ENCODE measurements around the gene RPL22L1.

Gene RPL22L1

GRCh38 chr3:170910542-170910941 lies 40.5 kb upstream of the RPL22L1 start:
- Histone ChIP-seq H3K4me3 (ENCODE audit: low read depth, low read length) (no peak overlapping the region), H3K27me3 (replicated peaks) (no peaks in the 10 kb centered on the region), H3K27ac (no peak overlapping the region), H3K36me3 (replicated peaks) (no peaks in the 10 kb centered on the region)
- TF ChIP-seq CTCF (IDR thresholded peaks at IDR 0.05; ENCODE audit: low read depth, low read length, missing control alignments): no peak
- in situ Hi-C loops (cut with HindIII; ENCODE audit: low pct_ligation_motif_present, low sequenced_read_pairs): no loop called here
- DNase-seq: no peak

- H3K27me3 ChIP-seq (replicated peaks): no peaks in the 10 kb centered on the region
- peak overlapping the region; percentile 33 for H3K27ac ChIP-seq
- DNase-seq: peak; percentile 78
- TF ChIP-seq CTCF (IDR thresholded peaks at IDR 0.05; ENCODE audit: low read depth, low read length, missing control alignments): no peak
- in situ Hi-C loops (cut with HindIII; ENCODE audit: low pct_ligation_motif_present, low sequenced_read_pairs): no loop called here
- H3K36me3 ChIP-seq (replicated peaks): no peaks in the 10 kb centered on the region
- no peak overlapping the region for H3K4me3 ChIP-seq (ENCODE audit: low read depth, low read length)
Observed at GRCh38 chr3:170909129-170909903, 39.3 kb upstream of the RPL22L1 start.

GRCh38 chr3:170908235-170909116 lies 38.5 kb upstream of the RPL22L1 start, which contains the start of gene EIF5A2:
Gene EIF5A2, minus strand, starts transcription at chr3:170908637. Its CDS starts 831 bp downstream, at chr3:170907806.
- H3K27ac ChIP-seq: peak within 1 kb of the TSS; percentile 33
- H3K27me3 ChIP-seq (replicated peaks): no peaks in the 10 kb centered on the region
- H3K36me3 ChIP-seq (replicated peaks): no peaks in the 10 kb centered on the region
- peak; percentile 95 for DNase-seq
- no peak for TF ChIP-seq CTCF (IDR thresholded peaks at IDR 0.05; ENCODE audit: low read depth, low read length, missing control alignments)
- in situ Hi-C loops (cut with HindIII; ENCODE audit: low pct_ligation_motif_present, low sequenced_read_pairs): no loop called here
- H3K4me3 ChIP-seq (ENCODE audit: low read depth, low read length): peak within 1 kb of the TSS; percentile 79

GRCh38 chr3:170907637-170908234 lies 37.7 kb upstream of the RPL22L1 start:
- Histone ChIP-seq H3K4me3 (ENCODE audit: low read depth, low read length) (peak overlapping the region; percentile 79), H3K27me3 (replicated peaks) (no peaks in the 10 kb centered on the region), H3K27ac (peak overlapping the region; percentile 21), H3K36me3 (replicated peaks) (no peaks in the 10 kb centered on the region)
- TF ChIP-seq CTCF (IDR thresholded peaks at IDR 0.05; ENCODE audit: low read depth, low read length, missing control alignments): peak; percentile 15
- DNase-seq: peak; percentile 11
- in situ Hi-C loops (cut with HindIII; ENCODE audit: low pct_ligation_motif_present, low sequenced_read_pairs): no loop called here

GRCh38 chr3:170905862-170906261 lies 35.9 kb upstream of the RPL22L1 start:
- Histone ChIP-seq H3K27ac (no peak overlapping the region), H3K27me3 (replicated peaks) (no peaks in the 10 kb centered on the region), H3K36me3 (replicated peaks) (peaks cover 3% of the 10 kb centered on the region), H3K4me3 (ENCODE audit: low read depth, low read length) (no peak overlapping the region)
- no peak for DNase-seq
- in situ Hi-C loops (cut with HindIII; ENCODE audit: low pct_ligation_motif_present, low sequenced_read_pairs): no loop called here
- TF ChIP-seq CTCF (IDR thresholded peaks at IDR 0.05; ENCODE audit: low read depth, low read length, missing control alignments): no peak

Data from brain microvascular endothelial cell (primary cell).